Activated CD8-positive, alpha-beta T cell treated with anti-CD3 and anti-CD28 coated beads for 36 hours (primary cell): ENCODE data around the gene BICD2. TPM values are rescaled to one million over a fixed set of nuclear protein-coding genes. Genes with fewer than 3 reads are reported as not detected.

ENCODE experiments used
- ATAC-seq: fragments of 200-7000 bp; cut with Tn5 transposase; one replicate; pipeline ENCODE4 v1.10.0; 2021; ENCODE audit warnings: mild to moderate bottlenecking, moderate library complexity
- CTCF ChIA-PET: fragments of 350-600 bp; sonication (Branson Sonifier 250); formaldehyde crosslinking; loops from one replicate; lab custom pipeline; 2021; ENCODE audit warnings: antibody characterized with exemption; lab: Charles Lee
- POLR2A ChIA-PET: fragments of 350-600 bp; sonication (Branson Sonifier 250); formaldehyde crosslinking; loops from one replicate; lab custom pipeline; 2021; ENCODE audit warnings: antibody characterized with exemption; lab: Charles Lee
- DNase-seq: peaks from one replicate; pipeline ENCODE4 v3.0.0-alpha.2; 2020
- H3K27ac Mint-ChIP-seq: one replicate; pipeline ENCODE4 v1.8.0; 2021; ENCODE audit warnings: mild to moderate bottlenecking, mixed read lengths
- H3K27me3 Mint-ChIP-seq: one replicate; pipeline ENCODE4 v1.8.0; 2021; ENCODE audit warnings: mixed read lengths
- H3K36me3 Mint-ChIP-seq: one replicate; pipeline ENCODE4 v1.8.0; 2021; ENCODE audit warnings: low read depth, mixed read lengths
- H3K4me1 Mint-ChIP-seq: one replicate; pipeline ENCODE4 v1.8.0; 2021; ENCODE audit warnings: low read depth, mixed read lengths
- H3K4me3 Mint-ChIP-seq: one replicate; pipeline ENCODE4 v1.8.0; 2021; ENCODE audit warnings: mild to moderate bottlenecking, moderate library complexity, mixed read lengths
- H3K9me3 Mint-ChIP-seq: one replicate; pipeline ENCODE4 v1.8.0; 2021; ENCODE audit warnings: mixed read lengths
- intact Hi-C: fragments of 100-400 bp; cut with micrococcal nuclease; formaldehyde crosslinking; loops from one replicate; pipeline ENCODE4 v1.10.0; 2022
- total RNA-seq, 2 experiments: library from RNA; stranded (reverse); gene quantifications; one replicate each; pipeline ENCODE4 v1.2.3, GENCODE V29; 2021
- TF ChIP-seq, protein P1 (sequence below): fragments of 200-600 bp; IDR thresholded peaks from one replicate; pipeline ENCODE4 v1.8.0; 2022; ENCODE audit warnings: antibody characterized with exemption, mild to moderate bottlenecking

BICD2 gene
- total RNA-seq, 2 experiments from 2014 or later = 14.2 to 16.8 TPM

DNA sequence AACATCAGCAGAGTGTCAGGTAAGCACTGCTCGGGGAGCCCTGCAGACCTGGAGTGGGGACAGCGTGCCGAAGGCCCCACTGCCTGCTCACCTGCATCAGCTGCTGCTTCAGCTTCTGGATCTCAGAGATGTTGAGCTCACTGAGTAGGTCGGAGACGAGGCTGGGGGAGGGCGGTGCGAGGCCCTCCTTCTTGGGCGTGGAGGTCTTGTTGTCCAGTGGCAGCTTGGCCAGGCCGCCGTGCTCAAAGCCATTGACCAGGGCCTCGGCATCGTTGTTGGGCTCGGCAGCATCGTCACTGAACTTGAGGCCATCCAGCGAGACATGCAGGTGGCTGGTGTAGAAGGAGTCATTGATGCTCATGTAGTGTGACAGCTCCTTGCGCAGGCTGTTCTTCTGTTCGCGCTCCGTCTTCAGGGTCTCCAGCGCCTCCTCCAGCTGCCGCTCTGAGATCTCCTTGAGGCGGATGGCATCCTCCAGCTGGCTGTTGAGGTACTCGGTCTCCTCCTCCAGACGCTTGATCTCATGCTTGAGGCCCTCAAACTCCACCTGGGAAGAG, 44.3 kb downstream of the BICD2 start:
- Mint-ChIP-seq H3K36me3 (peaks cover 38% of the 10 kb centered on the region), H3K4me1 (no peaks in the 10 kb centered on the region), H3K27ac (no peak overlapping the region), H3K4me3 (no peak overlapping the region), H3K9me3 (no peaks in the 10 kb centered on the region), H3K27me3 (no peaks in the 10 kb centered on the region)
- DNase-seq (no peak), ATAC-seq (no peak)
- intact Hi-C loops = no loop called here
- TF ChIP-seq, protein P1, sequence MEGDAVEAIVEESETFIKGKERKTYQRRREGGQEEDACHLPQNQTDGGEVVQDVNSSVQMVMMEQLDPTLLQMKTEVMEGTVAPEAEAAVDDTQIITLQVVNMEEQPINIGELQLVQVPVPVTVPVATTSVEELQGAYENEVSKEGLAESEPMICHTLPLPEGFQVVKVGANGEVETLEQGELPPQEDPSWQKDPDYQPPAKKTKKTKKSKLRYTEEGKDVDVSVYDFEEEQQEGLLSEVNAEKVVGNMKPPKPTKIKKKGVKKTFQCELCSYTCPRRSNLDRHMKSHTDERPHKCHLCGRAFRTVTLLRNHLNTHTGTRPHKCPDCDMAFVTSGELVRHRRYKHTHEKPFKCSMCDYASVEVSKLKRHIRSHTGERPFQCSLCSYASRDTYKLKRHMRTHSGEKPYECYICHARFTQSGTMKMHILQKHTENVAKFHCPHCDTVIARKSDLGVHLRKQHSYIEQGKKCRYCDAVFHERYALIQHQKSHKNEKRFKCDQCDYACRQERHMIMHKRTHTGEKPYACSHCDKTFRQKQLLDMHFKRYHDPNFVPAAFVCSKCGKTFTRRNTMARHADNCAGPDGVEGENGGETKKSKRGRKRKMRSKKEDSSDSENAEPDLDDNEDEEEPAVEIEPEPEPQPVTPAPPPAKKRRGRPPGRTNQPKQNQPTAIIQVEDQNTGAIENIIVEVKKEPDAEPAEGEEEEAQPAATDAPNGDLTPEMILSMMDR = no peak
- CTCF ChIA-PET = no interaction called here
- POLR2A ChIA-PET = no interaction called here

DNA sequence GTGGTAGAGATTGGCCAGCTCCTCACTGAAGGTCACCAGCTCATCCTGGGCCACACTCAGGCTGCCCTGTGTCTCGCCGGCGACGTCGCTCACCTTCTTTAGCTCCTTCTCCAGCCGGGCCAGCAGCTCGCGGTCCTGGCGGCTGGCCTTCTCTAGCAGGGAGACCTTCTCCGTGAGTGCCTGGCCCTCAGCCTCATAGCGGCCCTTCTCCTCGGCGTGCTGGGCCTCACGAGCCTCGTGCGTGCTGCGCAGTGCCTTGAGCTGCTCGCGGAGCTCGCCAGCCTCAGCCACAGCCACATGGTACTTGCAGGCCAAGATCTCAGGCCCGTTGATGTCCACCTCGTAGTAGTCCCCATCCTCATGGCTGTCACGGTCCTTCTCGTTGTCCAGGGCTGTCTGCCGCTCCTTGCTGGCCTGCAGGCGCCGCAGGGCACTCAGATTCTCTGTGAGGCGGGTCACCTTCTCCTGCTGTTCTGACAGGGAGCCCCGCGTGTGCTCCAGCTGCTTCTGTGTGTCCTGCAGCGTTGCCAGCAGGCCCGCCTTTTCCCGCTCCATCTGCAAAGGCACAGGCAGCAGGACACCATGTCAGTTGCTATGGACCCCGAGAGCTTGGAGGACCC, 45.5 kb downstream of the BICD2 start:
- H3K27me3 Mint-ChIP-seq = no peaks in the 10 kb centered on the region
- H3K4me1 Mint-ChIP-seq = no peaks in the 10 kb centered on the region
- no peak for DNase-seq
- no peak overlapping the region for H3K27ac Mint-ChIP-seq
- no peaks in the 10 kb centered on the region for H3K9me3 Mint-ChIP-seq
- ChIA-PET CTCF (interaction anchor here (7.5 kb wide), 1 partner anchor 70 kb away, joined by 96 read pairs; no protein-coding TSS in a partner anchor), POLR2A (no interaction called here)
- ATAC-seq = no peak
- no peak overlapping the region for H3K4me3 Mint-ChIP-seq
- intact Hi-C loops = no loop called here
- H3K36me3 Mint-ChIP-seq = peaks cover 41% of the 10 kb centered on the region
- TF ChIP-seq, protein P1 = no peak

DNA sequence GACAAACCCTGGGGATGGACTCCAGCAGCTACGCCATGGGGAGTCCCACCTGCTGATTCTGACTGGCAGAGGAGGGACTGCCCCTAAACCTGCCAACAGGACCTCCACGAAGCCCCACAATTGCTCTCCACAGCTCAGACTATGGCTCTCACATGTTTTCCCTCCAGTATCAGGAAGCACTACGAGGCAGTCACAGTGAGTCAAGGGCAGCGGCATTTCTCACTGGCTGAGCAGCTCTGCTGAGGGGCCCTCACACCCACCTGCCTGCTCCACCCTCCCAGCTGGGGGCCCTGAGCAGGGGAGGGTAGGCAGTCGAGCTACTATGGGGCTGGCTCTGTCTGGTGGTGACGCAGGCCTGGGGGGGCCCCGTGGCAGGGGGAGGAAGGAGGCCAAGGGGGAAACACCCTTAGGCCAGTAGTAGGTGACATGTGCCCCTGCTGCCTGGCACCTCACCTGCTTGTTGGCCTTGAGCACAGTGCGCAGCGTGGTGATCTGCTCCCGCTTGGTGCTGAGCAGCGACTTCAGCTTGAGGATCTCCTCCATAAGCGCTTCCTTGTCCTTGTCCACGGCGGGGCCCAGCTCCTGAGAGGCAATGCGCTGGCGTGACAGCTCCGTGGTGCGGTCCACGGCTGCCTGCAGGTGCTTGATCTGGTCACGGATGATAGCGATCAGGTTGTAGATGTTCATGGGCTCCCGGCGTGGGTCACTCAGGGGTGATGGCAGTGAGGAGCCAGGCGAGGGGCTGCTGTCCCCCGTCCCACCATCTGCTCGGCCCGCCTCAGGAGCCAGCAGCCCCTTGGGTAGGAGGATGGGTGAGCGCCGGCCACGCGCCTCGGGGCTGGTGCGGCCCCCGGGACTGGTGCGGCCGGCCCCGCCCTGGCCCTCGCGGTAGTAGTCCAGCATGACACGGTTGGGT, 46.3 kb downstream of the BICD2 start:
- Mint-ChIP-seq H3K27me3 (no peaks in the 10 kb centered on the region), H3K4me3 (no peak overlapping the region), H3K36me3 (peaks cover 43% of the 10 kb centered on the region), H3K4me1 (no peaks in the 10 kb centered on the region), H3K9me3 (no peaks in the 10 kb centered on the region), H3K27ac (peak overlapping the region; percentile 34)
- peak; percentile 33 for DNase-seq
- intact Hi-C loops = no loop called here
- ChIA-PET POLR2A (interaction anchor here (1.1 kb wide), 1 partner anchor 48 kb away, joined by 3 read pairs; no protein-coding TSS in a partner anchor), CTCF (interaction anchor here (1.0 to 7.5 kb wide), 7 partner anchors 11 to 91 kb away, joined by 3 to 96 read pairs (median 9); partner anchors contain the start of gene BICD2)
- TF ChIP-seq, protein P1 = no peak
- peak; percentile 65 for ATAC-seq

DNA sequence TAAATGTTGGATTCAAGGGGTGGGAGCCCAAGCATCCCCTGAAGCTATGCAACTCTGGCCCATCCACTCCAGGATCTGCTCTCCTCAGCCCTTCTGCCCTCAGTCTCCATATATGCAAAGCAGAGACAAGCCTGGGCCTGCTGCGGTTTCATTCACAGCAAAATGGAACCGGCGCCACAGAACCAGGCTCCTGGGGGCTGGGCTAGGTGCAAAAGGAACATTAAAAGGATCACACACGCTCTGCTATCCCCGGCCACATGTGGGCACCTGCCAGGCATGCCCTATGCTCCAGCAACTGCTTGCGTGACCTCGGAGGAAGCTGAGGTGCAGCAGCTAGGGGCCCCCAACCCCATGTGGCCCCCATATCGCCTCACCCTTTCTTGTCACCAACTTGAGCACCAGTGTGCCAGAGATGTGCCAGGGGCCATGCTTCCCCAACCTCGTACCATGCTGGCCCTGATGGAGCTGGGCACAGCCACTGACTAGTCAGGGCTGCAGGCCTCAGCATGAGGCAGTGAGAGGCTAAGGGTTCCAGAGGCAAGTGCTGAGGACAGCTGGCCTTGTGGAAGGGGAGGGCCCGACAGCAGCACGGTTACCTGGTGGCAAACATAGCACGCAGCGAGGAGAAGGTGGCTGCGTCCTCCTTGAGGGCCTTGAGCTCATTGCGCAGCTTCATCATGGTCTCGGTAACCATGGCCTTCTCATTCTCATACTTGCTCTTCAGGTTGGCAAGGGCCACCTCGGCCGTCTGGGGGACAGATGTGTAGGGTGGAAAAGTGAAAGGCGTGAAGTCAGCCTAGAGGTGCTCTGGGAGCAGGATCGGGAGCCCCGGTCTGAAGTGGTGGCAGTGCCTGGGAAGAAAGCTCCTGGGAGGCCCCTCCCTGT, 47.2 kb downstream of the BICD2 start:
- no peaks in the 10 kb centered on the region for H3K9me3 Mint-ChIP-seq
- ATAC-seq (no peak), DNase-seq (no peak)
- H3K4me1 Mint-ChIP-seq = peaks cover 8% of the 10 kb centered on the region
- peak overlapping the region; percentile 34 for H3K27ac Mint-ChIP-seq
- H3K36me3 Mint-ChIP-seq = peaks cover 45% of the 10 kb centered on the region
- TF ChIP-seq, protein P1 = no peak
- H3K4me3 Mint-ChIP-seq = no peak overlapping the region
- ChIA-PET CTCF (interaction anchor here (0.7 to 7.5 kb wide), 13 partner anchors 8 to 723 kb away, joined by 3 to 96 read pairs (median 4); partner anchors contain the start of gene BICD2), POLR2A (interaction anchor here (1.1 to 1.3 kb wide), 2 partner anchors 29 to 47 kb away, joined by 3 read pairs; no protein-coding TSS in a partner anchor)
- no peaks in the 10 kb centered on the region for H3K27me3 Mint-ChIP-seq
- intact Hi-C loops = loop anchor here (2.0 kb wide), 1 partner anchor 73 kb away; no protein-coding TSS in a partner anchor
